Activated T-helper 1 cell treated with anti-CD3 and anti-CD28 coated beads, Interleukin-12 subunit alpha, Interleukin-12 subunit beta, Interleukin-2, Interleukin-4 antibody, amounts not matched to agents 30 ng/mL and 10 ng/mL and 1 ng/mL, durations not matched to agents 14 hours and 24 hours and 36 hours (primary cell): ENCODE measurements around the gene OR6B2. TPM values are rescaled to one million over a fixed set of nuclear protein-coding genes. Genes with fewer than 3 reads are reported as not detected.
"Not testable (repeated sequence)": the region's sequence is repeated elsewhere in the genome, so short reads cannot be mapped to it uniquely, and the experiment has no call there.

ENCODE experiments used
- DNase-seq: peaks from one replicate; pipeline ENCODE4 v3.0.0; 2021; ENCODE audit warnings: low spot score
- H3K27ac Mint-ChIP-seq: one replicate; pipeline ENCODE4 v1.8.0; 2021; ENCODE audit warnings: mild to moderate bottlenecking, mixed read lengths
- H3K27me3 Mint-ChIP-seq: one replicate; pipeline ENCODE4 v1.8.0; 2022; ENCODE audit warnings: mild to moderate bottlenecking, moderate library complexity, mixed read lengths; ENCODE audit not compliant: insufficient read depth
- H3K36me3 Mint-ChIP-seq: one replicate; pipeline ENCODE4 v1.8.0; 2021; ENCODE audit warnings: low read depth, mixed read lengths
- H3K4me1 Mint-ChIP-seq: one replicate; pipeline ENCODE4 v1.8.0; 2021; ENCODE audit warnings: low read depth, mixed read lengths
- H3K4me3 Mint-ChIP-seq: one replicate; pipeline ENCODE4 v1.8.0; 2021; ENCODE audit warnings: mild to moderate bottlenecking, moderate library complexity, mixed read lengths
- H3K9me3 Mint-ChIP-seq: one replicate; pipeline ENCODE4 v1.8.0; 2021; ENCODE audit warnings: mixed read lengths
- intact Hi-C: fragments of 100-400 bp; cut with micrococcal nuclease; formaldehyde crosslinking; loops from one replicate; pipeline ENCODE4 v1.15.1; 2024
- total RNA-seq: library from RNA; stranded (reverse); gene quantifications from 2 replicates; pipeline ENCODE4 v1.2.3, GENCODE V29; 2022

The OR6B2 gene
- total RNA-seq, 1 donor from 2014 or later: not detected

DNA sequence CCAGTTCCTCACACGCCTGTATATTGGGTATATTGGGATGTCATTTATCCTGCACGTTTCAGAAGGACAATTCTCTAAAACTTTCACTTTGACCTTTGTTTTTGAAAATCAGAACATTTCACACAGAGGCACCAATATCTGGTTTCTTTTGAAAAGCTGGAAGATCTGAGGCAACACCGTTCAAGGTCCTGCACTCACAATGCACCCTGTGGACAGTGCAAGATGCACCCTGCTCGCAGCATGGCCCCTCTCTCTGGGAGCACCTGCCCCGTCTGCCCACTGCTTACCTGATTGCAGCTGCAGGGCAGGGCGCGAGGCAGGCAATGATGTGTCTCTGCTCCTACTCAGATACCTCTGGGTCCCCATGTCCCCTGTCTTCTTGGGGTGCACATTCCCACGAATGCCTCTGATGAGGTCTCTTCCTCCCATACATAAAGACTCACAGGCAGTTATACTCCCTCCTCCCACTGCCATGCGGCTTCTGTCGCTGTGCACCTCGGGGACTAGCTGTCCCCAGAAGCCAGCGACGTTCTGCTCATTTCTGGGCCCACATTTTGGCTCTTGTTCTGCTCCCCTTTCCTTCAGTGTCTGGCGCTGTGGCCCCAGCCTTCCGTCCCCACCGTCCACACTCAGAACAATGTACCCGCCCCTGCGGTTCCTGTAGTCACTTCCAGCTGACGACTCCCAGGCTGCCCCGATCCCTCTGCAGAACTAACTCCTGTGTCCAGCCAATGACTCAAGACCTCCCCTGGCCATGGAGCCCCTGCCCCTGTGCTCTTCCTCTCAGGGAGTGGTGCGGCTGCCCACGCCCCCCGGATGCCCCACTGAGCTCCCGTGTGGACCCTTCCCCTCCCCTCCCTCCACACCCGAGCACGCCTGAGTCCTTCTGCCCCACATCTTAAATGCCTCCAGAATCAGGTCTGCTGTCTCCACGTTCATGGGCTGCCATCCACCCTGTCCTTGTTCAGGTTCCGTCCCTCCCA is 23.2 kb upstream of the OR6B2 start, which contains the start of gene OR6B3:
TSS of gene OR6B3 (minus strand) at position 349 of the 983 bp plus-strand sequence.
- intact Hi-C loops: no loop called here
- Mint-ChIP-seq H3K9me3 (no peaks in the 10 kb centered on the region), H3K4me1 (no peaks in the 10 kb centered on the region), H3K27ac (no peak within 1 kb of the TSS), H3K27me3 (peaks cover 18% of the 10 kb centered on the region), H3K36me3 (no peaks in the 10 kb centered on the region), H3K4me3 (no peak within 1 kb of the TSS)
- DNase-seq: no peak

DNA sequence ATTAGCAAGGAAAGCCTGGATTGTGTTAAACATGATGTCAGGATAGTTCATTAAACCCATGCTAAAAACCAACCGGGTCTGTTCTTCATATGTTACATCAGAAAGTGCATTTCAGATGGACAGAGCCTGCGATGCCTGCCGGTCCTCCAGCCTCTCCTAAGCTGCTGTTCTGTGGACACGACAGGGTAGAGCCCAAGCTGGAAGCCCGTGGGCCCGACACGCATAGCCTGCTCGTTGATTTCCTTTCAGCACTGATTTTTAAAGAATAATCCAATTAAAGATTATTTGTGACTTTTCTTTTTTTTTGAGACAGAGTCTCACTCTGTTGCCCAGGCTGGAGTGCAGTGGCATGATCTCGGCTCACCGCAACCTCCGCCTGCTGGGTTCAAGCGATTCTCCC is 22.3 kb upstream of the OR6B2 start:
- H3K36me3 Mint-ChIP-seq: no peaks in the 10 kb centered on the region
- intact Hi-C loops: no loop called here
- H3K27ac Mint-ChIP-seq: no peak overlapping the region
- no peaks in the 10 kb centered on the region for H3K4me1 Mint-ChIP-seq
- no peaks in the 10 kb centered on the region for H3K9me3 Mint-ChIP-seq
- no peak for DNase-seq
- H3K4me3 Mint-ChIP-seq: no peak overlapping the region
- H3K27me3 Mint-ChIP-seq: peaks cover 15% of the 10 kb centered on the region

DNA sequence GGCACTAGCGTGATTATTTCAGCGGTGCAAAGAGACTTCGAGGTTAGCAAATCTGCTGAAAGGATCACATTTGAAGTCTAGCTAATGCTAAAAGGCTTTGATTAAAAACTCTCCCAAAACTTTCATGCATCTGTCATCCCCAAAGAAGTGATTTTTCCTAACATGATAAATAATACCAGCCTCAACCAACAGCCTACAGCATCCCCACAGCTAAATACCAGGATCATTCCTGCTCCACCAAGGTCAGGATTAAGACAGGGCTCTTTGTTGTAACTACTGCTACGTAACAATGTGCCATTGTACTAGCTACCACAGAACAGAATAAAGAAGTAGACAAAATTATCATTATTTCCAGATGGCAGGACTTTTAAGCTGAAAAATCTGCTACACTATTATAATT is 21.5 kb upstream of the OR6B2 start:
- Mint-ChIP-seq H3K9me3 (no peaks in the 10 kb centered on the region), H3K27me3 (peaks cover 15% of the 10 kb centered on the region), H3K4me3 (no peak overlapping the region), H3K36me3 (no peaks in the 10 kb centered on the region), H3K27ac (no peak overlapping the region), H3K4me1 (no peaks in the 10 kb centered on the region)
- no peak for DNase-seq
- intact Hi-C loops: no loop called here

DNA sequence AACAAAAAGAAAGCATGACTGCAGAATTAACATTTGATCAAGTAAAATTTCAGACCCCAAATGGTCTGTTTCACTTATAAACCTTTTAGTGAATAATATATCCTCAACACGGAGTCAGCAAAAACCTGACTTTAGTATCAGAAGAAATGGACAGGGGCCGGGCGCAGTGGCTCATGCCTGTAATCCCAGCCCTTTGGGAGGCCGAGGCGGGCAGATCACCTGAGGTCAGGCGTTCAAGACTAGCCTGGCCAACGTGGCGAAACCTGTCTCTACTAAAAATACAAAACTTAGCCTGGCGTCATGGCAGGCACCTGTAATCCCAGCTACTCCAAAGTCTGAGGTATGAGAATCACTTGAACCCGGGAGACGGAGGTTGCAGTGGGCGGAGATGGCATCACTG is 20.0 kb upstream of the OR6B2 start:
- H3K4me1 Mint-ChIP-seq: no peaks in the 10 kb centered on the region
- H3K36me3 Mint-ChIP-seq: no peaks in the 10 kb centered on the region
- intact Hi-C loops: no loop called here
- DNase-seq: no peak
- H3K27ac Mint-ChIP-seq: no peak overlapping the region
- no peak overlapping the region for H3K4me3 Mint-ChIP-seq
- H3K27me3 Mint-ChIP-seq: peaks cover 15% of the 10 kb centered on the region
- H3K9me3 Mint-ChIP-seq: no peaks in the 10 kb centered on the region

DNA sequence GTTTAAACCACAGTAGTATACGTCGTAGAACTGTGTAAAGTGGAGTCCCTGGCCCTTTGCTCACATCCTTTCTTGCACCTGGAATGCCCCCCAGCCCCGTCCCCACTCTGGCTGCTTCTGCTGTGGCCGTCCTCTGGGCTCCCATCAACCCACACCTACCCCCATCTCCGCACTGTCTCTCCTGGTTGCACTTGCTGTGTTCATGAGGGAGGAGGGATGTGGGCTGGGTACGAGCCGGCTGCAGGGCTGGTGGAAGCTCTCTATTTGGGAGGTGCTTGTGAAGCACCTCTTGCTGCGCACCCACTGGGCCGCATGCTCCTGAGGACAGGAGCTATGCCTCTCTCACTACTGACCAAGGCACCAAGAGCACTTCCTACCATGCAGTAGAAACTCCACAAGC is 18.0 kb upstream of the OR6B2 start:
- H3K4me3 Mint-ChIP-seq: no peak overlapping the region
- H3K36me3 Mint-ChIP-seq: no peaks in the 10 kb centered on the region
- DNase-seq: no peak
- peaks cover 9% of the 10 kb centered on the region for H3K27me3 Mint-ChIP-seq
- intact Hi-C loops: no loop called here
- H3K27ac Mint-ChIP-seq: no peak overlapping the region
- no peaks in the 10 kb centered on the region for H3K4me1 Mint-ChIP-seq
- H3K9me3 Mint-ChIP-seq: no peaks in the 10 kb centered on the region

DNA sequence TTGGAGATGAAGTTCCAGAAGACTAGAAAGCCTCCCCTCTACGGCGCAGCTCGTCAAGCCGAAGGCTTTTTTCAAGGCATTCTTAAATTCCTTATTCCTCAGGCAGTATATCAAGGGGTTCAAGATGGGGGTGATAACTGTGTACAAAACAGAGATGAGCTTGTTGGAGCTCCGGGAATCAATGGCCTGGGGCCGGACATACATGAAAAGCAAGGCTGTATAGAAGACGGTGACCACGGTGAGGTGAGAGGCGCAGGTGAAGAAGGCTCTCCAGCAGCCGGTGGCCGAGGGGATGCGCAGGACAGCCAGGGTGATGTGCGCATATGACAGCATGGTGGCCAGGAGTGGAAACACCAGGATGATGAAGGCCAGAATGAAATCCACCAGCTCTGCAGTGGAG is 14.9 kb upstream of the OR6B2 start:
- H3K4me1 Mint-ChIP-seq: no peaks in the 10 kb centered on the region
- no peaks in the 10 kb centered on the region for H3K9me3 Mint-ChIP-seq
- no peak overlapping the region for H3K4me3 Mint-ChIP-seq
- intact Hi-C loops: no loop called here
- no peak overlapping the region for H3K27ac Mint-ChIP-seq
- peaks cover 5% of the 10 kb centered on the region for H3K27me3 Mint-ChIP-seq
- H3K36me3 Mint-ChIP-seq: no peaks in the 10 kb centered on the region
- DNase-seq: no peak

DNA sequence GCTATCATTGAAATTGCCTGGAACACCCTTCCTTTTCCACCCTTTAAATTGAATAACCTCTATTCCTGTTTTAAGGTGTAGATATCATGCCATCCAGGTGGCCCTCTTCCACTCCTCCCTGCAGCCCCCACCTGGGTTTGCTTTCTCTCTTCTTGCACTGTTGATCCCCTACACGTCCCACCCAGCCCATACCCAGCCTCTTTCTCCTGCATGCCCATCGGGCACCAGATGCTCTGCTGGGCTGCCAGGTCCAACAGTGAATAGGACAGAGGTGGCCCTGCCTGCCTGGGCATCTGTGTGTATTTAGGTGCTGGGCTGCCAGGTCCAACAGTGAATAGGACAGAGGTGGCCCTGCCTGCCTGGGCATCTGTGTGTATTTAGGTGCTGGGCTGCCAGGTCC is 13.9 kb upstream of the OR6B2 start:
- H3K4me3 Mint-ChIP-seq, H3K4me1 Mint-ChIP-seq, intact Hi-C loops, H3K9me3 Mint-ChIP-seq, H3K27me3 Mint-ChIP-seq, DNase-seq, H3K36me3 Mint-ChIP-seq, H3K27ac Mint-ChIP-seq: not testable (repeated sequence)

DNA sequence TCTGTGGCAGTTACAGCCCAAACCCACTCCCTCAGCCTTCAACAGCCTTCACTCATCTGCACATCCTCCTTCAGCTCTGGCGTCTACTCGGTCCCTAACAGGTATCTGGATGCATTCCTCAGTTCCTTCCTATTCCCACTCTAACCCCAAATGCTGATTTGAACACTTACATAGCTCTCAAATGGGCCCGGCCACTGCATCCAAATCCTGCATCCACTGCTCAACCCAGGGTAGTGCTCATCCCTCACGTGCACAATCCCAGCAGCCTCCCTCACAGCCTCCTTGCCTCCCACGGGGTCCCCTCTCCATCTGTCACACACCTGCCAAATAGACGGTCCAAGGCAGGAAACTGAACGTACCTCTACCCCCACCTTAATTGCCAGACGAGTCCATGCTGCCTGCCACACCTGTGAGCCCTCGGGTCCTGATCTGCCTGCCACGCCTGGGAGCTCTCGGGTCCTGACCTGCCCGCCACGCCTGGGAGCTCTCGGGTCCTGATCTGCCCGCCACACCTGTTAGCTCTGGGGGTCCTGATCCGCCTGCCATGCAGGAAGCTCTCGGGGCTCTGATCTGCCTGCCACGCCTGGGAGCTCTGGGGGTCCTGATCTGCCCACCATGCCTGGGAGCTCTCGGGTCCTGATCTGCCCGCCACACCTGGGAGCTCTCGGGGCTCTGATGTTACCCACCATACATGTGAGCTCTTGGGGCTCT is 13.2 kb upstream of the OR6B2 start:
- no peaks in the 10 kb centered on the region for H3K36me3 Mint-ChIP-seq
- intact Hi-C loops: no loop called here
- H3K4me3 Mint-ChIP-seq: no peak overlapping the region
- H3K4me1 Mint-ChIP-seq: no peaks in the 10 kb centered on the region
- peaks cover 3% of the 10 kb centered on the region for H3K27me3 Mint-ChIP-seq
- H3K27ac Mint-ChIP-seq: no peak overlapping the region
- no peak for DNase-seq
- H3K9me3 Mint-ChIP-seq: no peaks in the 10 kb centered on the region

DNA sequence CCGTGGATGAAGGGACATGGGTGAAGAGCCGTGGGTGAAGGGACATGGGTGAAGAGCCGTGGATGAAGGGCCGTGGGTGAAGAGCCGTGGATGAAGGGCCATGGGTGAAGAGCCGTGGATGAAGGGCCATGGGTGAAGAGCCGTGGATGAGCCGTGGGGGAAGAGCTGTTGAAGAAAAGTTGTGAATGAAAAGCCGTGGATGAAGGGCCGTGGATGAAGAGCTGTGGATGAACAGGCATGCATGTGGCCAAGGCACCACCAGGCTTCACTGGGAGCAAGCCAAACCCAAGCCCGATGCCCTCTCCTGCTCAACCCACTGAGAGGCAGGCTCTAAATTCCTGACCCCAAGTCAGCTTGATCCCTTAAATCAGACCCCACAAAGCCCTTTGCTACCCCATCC is 12.5 kb upstream of the OR6B2 start:
- DNase-seq: no peak
- no peaks in the 10 kb centered on the region for H3K9me3 Mint-ChIP-seq
- peaks cover 4% of the 10 kb centered on the region for H3K27me3 Mint-ChIP-seq
- H3K27ac Mint-ChIP-seq: no peak overlapping the region
- intact Hi-C loops: no loop called here
- no peak overlapping the region for H3K4me3 Mint-ChIP-seq
- no peaks in the 10 kb centered on the region for H3K4me1 Mint-ChIP-seq
- H3K36me3 Mint-ChIP-seq: no peaks in the 10 kb centered on the region

DNA sequence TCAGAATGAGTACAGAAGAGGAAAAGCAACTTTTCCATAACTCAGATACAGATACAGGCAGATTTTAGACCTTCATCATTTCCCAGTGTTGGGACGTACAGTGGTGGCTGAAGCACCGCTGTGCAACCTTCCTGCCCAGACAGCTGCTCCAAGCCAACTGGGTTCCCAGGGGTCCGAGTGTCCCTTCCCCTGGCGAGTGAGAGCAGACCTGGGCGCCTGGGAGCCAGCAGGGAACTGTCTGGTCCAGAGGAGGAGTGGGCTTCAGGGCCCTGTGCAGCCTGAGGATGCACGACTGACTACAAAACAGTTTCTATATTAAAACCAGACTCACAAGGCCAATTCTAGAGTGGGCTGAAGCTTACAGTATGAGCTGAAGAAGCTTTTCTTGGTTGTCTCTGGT is 11.1 kb upstream of the OR6B2 start:
- H3K4me3 Mint-ChIP-seq: no peak overlapping the region
- peaks cover 16% of the 10 kb centered on the region for H3K27me3 Mint-ChIP-seq
- no peak for DNase-seq
- no peaks in the 10 kb centered on the region for H3K9me3 Mint-ChIP-seq
- intact Hi-C loops: no loop called here
- H3K27ac Mint-ChIP-seq: no peak overlapping the region
- no peaks in the 10 kb centered on the region for H3K4me1 Mint-ChIP-seq
- no peaks in the 10 kb centered on the region for H3K36me3 Mint-ChIP-seq

DNA sequence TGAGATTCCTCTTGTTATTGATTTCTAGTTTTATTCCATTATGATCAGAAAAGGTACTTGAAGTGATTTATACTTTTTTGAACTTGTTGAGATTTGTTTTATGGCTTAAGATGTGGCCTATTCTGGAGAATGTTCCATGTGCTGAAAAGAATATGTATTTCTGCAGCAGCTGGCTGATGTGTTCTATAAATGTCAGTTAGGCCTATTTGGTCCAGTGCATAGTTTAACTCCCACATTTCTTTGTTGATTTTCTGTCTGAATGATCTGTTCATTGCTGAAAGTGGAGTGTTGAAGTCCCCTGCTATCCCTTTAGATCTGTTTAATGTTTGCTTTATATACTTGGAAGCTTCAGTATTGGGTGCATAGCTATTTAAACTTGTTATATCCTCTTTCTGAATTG is 7.1 kb upstream of the OR6B2 start:
- Mint-ChIP-seq H3K4me3 (no peak overlapping the region), H3K4me1 (no peaks in the 10 kb centered on the region), H3K27ac (no peak overlapping the region), H3K27me3 (peaks cover 34% of the 10 kb centered on the region), H3K36me3 (no peaks in the 10 kb centered on the region), H3K9me3 (no peaks in the 10 kb centered on the region)
- intact Hi-C loops: no loop called here
- DNase-seq: no peak

DNA sequence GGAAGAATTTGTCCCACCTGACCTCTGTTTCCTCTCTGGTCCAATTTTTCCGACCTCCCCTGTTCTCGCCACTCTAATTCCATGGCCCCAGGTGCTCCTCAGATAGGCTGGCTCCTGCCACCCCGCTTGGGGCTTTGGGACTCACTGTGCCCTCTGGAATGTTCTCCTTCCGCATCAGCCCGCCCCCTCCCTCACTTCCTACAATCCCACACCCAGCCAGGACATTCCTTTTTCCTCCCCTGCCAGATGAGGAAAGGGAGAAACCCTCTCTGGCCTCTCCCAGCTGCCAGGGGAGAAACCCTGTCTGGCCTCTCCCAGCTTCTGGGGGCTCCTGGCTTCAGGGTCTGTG is 3.1 kb upstream of the OR6B2 start:
- no peaks in the 10 kb centered on the region for H3K36me3 Mint-ChIP-seq
- no peaks in the 10 kb centered on the region for H3K4me1 Mint-ChIP-seq
- intact Hi-C loops: no loop called here

More for the DNA sequence above, 3.1 kb upstream of the OR6B2 start:
- Mint-ChIP-seq H3K4me3 (no peak overlapping the region), H3K27me3 (peaks cover 37% of the 10 kb centered on the region), H3K9me3 (no peaks in the 10 kb centered on the region), H3K27ac (no peak overlapping the region)
- no peak for DNase-seq
